ENCODE data around the gene TCF12. TPM values are rescaled to one million over a fixed set of nuclear protein-coding genes. Genes with fewer than 3 reads are reported as not detected.

Gene TCF12
- total RNA-seq, 1 donor from 2014 or later, result 33.2 TPM

DNA sequence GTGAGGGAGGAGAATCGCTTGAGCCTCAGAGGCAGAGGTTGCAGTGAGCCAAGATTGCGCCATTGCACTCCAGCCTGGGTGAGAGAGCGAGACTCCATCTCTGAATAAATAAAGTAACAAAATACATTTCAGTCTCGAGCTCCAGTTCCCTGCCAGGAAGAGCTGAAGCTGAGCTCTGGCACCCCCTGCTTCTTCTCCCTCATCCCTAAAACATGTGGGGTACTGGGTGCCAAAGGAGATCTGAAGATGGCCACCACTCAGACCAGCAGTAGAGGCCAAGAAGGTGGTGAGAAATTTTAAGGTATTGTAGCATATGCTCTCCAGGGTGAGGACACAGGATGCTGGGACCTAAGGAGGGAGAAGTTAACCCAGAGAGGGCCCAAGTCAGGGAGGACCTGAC, 382.9 kb downstream of the TCF12 start:
- H3K36me3 ChIP-seq (ENCODE audit: control insufficient read depth, insufficient read depth, low read length), result no peaks in the 10 kb centered on the region
- no peak for FAIRE-seq
- TF ChIP-seq, protein P1, sequence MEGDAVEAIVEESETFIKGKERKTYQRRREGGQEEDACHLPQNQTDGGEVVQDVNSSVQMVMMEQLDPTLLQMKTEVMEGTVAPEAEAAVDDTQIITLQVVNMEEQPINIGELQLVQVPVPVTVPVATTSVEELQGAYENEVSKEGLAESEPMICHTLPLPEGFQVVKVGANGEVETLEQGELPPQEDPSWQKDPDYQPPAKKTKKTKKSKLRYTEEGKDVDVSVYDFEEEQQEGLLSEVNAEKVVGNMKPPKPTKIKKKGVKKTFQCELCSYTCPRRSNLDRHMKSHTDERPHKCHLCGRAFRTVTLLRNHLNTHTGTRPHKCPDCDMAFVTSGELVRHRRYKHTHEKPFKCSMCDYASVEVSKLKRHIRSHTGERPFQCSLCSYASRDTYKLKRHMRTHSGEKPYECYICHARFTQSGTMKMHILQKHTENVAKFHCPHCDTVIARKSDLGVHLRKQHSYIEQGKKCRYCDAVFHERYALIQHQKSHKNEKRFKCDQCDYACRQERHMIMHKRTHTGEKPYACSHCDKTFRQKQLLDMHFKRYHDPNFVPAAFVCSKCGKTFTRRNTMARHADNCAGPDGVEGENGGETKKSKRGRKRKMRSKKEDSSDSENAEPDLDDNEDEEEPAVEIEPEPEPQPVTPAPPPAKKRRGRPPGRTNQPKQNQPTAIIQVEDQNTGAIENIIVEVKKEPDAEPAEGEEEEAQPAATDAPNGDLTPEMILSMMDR (IDR thresholded peaks at IDR 0.05; ENCODE audit: insufficient read depth, low read length, severe bottlenecking), result no peak

DNA sequence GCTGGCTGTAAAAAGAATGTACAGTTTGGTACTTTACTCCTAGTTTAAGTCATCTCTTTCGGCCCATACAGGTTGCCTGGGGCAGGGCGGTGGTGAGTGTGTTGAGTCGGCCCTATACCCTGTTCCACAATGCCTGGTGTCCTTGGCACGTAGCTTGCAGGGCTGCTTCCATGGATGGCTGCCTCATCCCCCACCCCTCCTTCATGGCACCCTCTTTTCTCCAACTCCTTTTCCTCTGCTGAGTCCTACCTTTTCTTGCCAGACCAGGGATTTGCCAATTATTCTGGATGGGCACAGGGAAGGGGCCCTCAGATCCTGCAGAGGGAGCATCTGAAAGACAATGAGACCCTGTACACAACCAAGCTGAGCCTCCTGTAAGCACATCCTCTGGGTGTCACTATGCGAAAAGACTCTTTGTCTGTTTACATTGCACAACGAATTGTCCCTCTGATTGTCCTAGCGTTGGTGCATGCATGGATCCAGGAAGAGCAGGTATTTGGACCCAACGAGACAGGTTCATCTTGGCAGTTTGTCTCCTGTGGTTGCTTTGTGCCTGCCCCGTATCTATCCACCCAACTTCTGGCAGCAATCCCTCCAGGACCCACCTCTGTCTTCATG, 384.3 kb downstream of the TCF12 start:
- Histone ChIP-seq H3K4me3 (ENCODE audit: low read depth, low read length) (no peak overlapping the region), H3K27me3 (ENCODE audit: control insufficient read depth, insufficient read depth, low read length) (peaks cover 3% of the 10 kb centered on the region), H3K36me3 (ENCODE audit: control insufficient read depth, insufficient read depth, low read length) (no peaks in the 10 kb centered on the region)
- TF ChIP-seq, protein P1 (IDR thresholded peaks at IDR 0.05; ENCODE audit: insufficient read depth, low read length, severe bottlenecking), result no peak
- FAIRE-seq, result no peak
- no peak for DNase-seq (ENCODE audit: low read depth)

More for the DNA sequence above, 382.9 kb downstream of the TCF12 start:
- Histone ChIP-seq H3K4me3 (ENCODE audit: low read depth, low read length) (no peak overlapping the region), H3K27me3 (ENCODE audit: control insufficient read depth, insufficient read depth, low read length) (peaks cover 3% of the 10 kb centered on the region)
- DNase-seq (ENCODE audit: low read depth), result no peak

DNA sequence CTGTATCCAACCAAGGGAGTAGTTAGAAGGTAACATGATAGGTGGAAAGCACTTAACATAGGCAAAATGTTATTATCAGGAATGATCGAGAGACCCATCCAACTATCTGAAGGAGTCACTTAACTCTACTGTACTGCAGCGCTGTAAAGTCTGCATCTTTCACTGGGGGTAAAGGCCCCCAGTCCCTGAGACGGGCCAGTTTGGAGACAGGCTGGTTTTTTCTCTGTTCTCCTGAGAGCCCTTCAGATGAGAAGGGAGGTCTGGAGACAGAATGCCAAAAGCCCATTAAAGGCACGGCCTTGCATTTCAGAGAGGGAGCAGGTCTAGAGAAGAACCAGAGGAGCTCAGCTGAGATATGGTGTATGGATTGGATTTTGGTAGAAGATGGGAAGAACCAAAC, 386.6 kb downstream of the TCF12 start:
- TF ChIP-seq, protein P1 (IDR thresholded peaks at IDR 0.05; ENCODE audit: insufficient read depth, low read length, severe bottlenecking), result no peak
- no peaks in the 10 kb centered on the region for H3K36me3 ChIP-seq (ENCODE audit: control insufficient read depth, insufficient read depth, low read length)
- H3K27me3 ChIP-seq (ENCODE audit: control insufficient read depth, insufficient read depth, low read length), result peaks cover 3% of the 10 kb centered on the region
- FAIRE-seq (no peak), DNase-seq (ENCODE audit: low read depth) (no peak)
- H3K4me3 ChIP-seq (ENCODE audit: low read depth, low read length), result no peak overlapping the region

DNA sequence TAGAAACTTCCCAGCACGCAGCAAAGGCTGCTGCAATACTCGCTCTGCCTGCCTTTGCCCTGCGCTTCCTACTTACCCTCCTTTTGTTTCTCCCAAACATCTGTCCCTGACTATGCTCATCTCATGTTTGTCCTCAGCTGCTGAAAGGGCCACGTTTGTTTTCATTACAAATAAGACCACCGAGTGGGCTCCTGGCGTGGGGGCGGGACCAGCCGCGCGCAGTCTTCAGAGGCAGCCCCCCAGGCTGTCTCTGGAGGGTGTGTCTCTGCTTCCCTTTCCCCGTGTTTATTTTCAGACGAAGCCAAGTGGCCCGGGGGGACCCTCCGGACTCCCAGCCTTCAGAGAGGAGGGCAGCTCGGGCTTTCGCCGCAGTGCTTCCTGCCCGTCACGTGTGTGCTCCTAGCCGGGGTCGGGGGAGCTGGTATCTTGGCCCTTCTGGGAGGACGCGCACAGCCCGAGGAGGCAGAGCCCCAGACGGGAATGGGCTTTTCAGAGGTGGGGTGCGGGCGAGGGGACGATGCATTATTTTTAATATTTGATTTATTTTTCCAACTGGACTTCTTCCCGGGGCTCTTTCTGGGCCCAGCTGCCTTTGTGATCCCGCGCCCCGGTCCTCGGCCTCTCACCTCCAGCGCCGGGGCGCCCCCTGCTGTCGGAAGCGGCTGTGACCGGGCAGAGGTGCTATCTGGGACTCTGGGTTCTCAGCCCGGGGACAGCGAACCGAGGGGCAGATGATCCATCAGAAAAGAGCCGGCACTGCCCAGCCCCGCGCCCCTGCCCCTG, 387.9 kb downstream of the TCF12 start:
- Histone ChIP-seq H3K36me3 (ENCODE audit: control insufficient read depth, insufficient read depth, low read length) (no peaks in the 10 kb centered on the region), H3K27me3 (ENCODE audit: control insufficient read depth, insufficient read depth, low read length) (peaks cover 3% of the 10 kb centered on the region), H3K4me3 (ENCODE audit: low read depth, low read length) (peak overlapping the region; percentile 46)
- DNase-seq (ENCODE audit: low read depth) (peak; percentile 28), FAIRE-seq (no peak)
- TF ChIP-seq, protein P1 (IDR thresholded peaks at IDR 0.05; ENCODE audit: insufficient read depth, low read length, severe bottlenecking), result peak; percentile 84

DNA sequence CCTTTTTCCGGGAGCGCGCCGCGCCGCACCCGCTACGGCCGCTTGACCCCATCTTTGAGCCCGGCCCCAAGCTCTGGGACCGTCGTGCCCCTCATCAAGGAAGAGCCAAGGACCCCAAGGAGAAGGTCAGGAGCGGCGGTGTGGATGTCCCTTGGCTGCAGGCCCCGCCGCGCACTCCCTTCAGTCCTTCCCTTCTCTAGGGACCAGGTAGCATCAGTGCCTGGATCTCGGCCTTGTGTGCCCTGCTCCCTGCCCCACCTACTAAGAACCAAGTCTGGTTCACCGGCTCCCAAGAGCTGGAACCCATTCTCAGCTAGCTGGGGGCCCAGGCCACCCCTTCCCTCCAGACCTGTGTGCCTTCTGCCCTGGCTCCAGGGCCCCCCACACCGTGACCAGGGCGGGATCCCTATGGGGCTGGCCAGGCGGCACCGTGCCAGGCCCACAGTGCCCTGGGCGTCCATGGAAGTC, 388.5 kb downstream of the TCF12 start:
- H3K36me3 ChIP-seq (ENCODE audit: control insufficient read depth, insufficient read depth, low read length), result no peaks in the 10 kb centered on the region
- TF ChIP-seq, protein P1 (IDR thresholded peaks at IDR 0.05; ENCODE audit: insufficient read depth, low read length, severe bottlenecking), result no peak
- FAIRE-seq, result no peak
- H3K4me3 ChIP-seq (ENCODE audit: low read depth, low read length), result peak overlapping the region; percentile 46
- H3K27me3 ChIP-seq (ENCODE audit: control insufficient read depth, insufficient read depth, low read length), result peaks cover 3% of the 10 kb centered on the region
- no peak for DNase-seq (ENCODE audit: low read depth)

All from bronchial epithelial cell (primary cell).